NCI-H2081 treated with DMSO at 0.1 percent for 48 hours (cell line): ENCODE results near the gene CAMK1D.

Experiments used
- DNase-seq: peaks from one replicate; lab custom pipeline; 2025; lab: John Stamatoyannopoulos, UW

The CAMK1D gene

GRCh38 chr10:12499076-12499986 is 150.0 kb downstream of the CAMK1D start:
- no peak for DNase-seq

GRCh38 chr10:12500381-12501303 is 151.3 kb downstream of the CAMK1D start:
- no peak for DNase-seq

DNA sequence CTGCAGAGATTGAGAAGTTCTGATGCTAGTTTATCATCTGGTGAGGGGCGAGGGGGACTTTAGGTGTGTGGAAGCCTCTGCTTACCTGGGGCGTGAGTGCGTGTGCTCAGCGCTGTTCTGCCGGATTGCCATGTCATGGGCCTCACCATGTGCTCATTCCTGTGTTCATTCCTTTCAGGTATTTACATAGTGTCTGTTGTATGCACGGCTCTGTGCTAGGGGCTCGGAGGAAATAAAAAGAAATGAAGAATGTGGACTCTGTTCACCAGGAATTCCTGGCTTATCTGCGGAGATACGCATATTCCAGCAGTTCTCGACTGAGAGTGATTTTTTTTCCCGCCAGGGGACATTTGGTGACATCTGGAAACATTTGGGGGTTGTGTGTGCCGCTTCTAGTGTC is 152.0 kb downstream of the CAMK1D start:
- no peak for DNase-seq

DNA sequence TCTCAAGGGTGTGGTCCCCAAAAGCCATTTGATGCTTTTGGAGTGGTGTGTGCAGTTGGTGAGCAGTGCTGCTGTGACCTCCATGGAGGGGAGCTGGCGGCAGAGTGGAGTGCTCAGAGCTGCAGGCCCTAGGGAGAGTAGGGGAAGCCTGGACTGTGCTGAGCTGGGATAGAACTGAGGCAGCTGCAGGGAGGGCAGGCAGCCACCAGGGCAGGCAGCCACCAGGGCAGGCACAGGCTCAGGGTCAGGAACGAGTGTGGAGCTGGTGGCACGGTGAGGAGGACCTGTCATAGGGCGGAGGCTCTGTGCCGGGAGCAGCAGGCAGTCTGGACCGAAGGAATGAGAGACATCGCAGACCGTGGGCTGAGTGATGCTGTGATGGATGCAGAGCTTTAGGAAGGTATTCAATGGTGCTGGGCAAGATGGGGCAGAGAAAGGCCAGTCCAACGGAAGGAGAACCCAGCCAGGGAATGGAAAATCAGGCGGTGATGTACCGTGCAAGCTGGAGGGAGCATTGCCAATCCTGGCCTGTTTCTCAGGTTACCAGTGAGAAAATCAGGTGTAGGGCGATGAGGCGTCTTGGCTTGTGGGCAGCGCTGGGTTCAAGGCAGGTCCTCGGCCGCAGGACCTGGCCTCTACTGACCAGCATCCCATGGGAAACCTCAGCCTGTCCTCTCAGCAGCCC is 152.6 kb downstream of the CAMK1D start:
- no peak for DNase-seq

GRCh38 chr10:12502526-12503274 is 153.4 kb downstream of the CAMK1D start:
- no peak for DNase-seq

- no peak for DNase-seq
These were observed 154.0 kb downstream of the CAMK1D start for GRCh38 chr10:12503311-12503710.

- DNase-seq, result no peak
These were observed 154.8 kb downstream of the CAMK1D start for GRCh38 chr10:12504176-12504575.

DNA sequence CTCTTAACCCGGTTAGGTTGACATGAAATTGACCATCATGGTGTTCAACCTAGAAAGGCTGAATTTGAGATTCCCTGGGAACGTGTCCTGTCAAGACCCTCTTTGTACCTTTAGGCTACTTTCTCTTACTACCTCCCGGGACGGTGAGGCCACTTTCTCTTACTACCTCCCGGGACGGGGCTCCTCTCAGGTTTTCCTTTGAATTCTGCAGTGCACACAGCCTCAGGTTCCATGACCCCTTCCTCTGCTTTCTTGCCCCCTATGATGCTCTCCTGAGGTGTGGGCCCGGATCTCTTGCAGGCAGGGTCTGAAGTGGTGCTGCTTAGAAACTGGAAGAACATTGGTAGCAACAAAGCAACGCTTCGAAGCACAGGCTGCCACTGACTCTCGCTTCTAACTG is 155.3 kb downstream of the CAMK1D start:
- DNase-seq, result no peak

DNA sequence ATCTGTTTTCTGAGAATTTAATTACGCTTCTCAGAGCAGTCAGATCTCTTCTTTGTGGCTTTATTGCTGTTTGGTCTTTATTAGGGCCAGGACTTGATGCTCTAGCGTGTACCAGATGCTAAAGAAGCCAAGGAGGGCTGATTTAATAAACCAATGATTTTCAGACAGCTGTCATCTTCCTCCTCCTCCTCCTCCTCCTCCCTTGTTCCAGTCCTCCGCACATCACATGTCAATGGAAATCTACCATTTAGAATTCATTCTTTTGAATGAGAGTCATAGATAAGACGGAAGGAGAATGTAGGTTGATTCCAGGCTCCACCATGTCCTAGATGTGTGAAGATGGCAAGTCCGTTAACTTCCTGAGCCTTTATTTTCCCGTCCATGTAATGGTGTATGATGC is 156.3 kb downstream of the CAMK1D start:
- DNase-seq, result no peak

- DNase-seq, result no peak
These were observed 158.0 kb downstream of the CAMK1D start for GRCh38 chr10:12507165-12507850.

GRCh38 chr10:12508165-12508564 is 158.8 kb downstream of the CAMK1D start:
- no peak for DNase-seq

- no peak for DNase-seq
These were observed 159.9 kb downstream of the CAMK1D start for GRCh38 chr10:12509016-12509793.

DNA sequence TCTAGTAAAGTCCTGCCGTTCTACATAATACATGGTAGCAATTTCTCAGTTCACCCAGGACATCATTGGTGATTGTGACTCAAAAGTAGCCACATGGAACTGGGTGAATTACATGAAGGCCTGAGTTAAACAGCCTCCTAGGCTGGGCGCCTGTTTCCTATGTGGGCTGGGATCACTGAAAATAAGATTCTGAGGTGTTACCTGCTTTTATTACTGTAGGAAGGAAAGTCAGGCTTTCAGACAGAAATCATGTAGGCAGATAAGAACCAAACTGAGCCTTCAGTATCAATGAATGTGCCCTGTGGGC is 160.4 kb downstream of the CAMK1D start:
- no peak for DNase-seq

DNA sequence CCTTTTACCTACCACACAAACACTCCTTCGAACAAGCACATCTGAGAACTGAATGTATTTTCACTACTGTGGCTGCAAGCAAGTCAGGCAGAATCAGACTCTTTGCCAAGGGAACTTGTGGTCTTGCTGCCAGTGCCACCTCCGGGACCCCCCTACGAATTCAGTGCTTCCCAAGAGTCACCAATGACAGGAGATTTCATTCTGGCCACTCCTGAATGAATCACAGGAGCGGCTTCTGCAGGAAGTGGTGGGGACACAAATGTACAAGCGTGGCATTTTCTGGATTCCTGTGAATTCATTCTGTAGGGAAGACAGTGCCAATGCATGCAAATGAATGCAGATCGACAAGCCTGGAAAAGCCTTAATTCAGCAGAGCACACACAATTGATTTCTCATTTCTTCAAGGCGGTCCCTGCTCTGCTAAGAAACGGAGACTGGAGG is 161.2 kb downstream of the CAMK1D start:
- no peak for DNase-seq

- DNase-seq, result no peak
These were observed 161.6 kb downstream of the CAMK1D start for GRCh38 chr10:12510984-12511383.

DNA sequence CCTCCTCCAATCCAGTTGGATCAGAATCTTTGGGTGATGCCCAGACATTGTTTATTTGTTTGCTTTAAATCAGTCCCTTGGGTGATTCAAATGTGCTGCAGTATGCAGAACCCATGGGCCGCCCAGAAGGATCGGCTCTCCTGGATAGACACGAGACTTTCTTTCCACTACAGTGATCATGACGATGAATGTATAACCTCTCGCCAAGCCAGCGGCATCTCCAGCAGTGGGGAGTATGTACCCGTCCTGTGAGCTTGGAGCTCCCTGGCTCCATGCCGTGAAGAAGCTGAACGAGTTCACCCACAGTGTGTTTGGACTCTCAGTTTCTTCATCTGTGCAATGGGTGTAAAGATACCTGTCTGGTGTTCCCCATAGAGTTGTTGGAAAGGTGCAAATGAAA is 162.3 kb downstream of the CAMK1D start:
- no peak for DNase-seq

- DNase-seq, result peak; percentile 86
These were observed 163.1 kb downstream of the CAMK1D start for GRCh38 chr10:12512332-12513002.

DNA sequence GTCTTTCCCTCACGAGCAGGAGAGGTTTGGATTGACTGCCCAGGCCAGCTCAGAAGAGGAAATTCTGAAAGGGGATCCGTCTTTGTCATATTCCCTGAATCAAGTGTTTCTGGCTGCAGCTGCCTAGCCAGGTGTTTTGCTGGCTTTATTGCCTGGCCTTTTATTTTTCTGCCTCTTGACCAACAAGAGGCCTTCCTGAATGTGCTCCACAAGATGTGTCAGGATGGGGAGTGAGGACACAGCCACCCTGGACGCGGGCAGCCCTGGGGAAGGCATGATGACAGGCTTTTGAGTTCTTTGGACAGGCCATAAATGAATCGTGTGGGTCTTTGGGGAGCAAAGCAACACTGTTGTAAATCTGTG is 163.6 kb downstream of the CAMK1D start:
- no peak for DNase-seq

GRCh38 chr10:12513775-12514673 is 164.7 kb downstream of the CAMK1D start:
- peak; percentile 44 for DNase-seq
